ENCODE results near the gene RMRP.
"Not testable (repeated sequence)": the region's sequence is repeated elsewhere in the genome, so short reads cannot be mapped to it uniquely, and the experiment has no call there.

Gene RMRP

DNA sequence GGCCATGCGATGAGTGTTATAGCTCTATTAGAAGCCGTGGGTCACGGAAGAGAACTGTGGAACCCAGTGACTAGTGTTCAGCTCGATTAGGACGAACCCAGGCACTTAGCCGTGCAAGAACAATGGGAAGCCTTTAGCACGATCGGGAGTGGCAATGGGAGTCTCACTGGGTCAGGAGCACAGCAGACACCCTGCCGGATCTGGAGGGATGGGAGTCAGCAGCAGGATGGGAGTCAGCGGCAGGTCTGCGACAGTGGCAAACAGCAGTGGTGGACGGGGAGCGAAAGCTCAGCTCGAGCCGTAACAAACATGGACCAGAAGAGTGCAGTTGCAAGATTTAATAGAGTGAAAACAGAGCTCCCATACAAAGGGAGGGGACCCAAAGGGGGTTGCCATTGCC, 17.4 kb downstream of the RMRP start:
- DNase-seq: not testable (repeated sequence)

GRCh38 chr9:35639631-35640030, 18.2 kb downstream of the RMRP start:
- no peak for DNase-seq

- DNase-seq: not testable (repeated sequence)
Observed at GRCh38 chr9:35639225-35639624, 18.6 kb downstream of the RMRP start.

DNA sequence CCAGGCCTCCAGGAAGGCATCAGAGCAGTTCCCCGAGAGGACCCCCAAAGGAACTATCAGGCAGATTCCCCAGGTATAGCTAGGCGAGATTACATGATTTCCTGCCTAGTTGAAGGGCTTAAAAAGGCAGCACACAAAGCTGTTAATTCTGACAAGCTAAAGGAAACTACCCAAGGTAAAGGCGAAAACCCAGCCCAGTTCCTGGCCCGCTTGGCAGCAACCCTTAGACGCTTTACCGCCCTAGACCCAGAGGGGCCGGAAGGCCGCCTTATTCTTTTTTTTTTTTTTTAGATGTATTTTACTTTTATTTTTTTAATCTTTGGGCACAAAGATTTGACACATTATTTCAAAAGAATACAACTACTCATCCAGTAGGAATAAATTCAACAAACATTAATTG, 19.1 kb downstream of the RMRP start:
- DNase-seq: not testable (repeated sequence)

DNA sequence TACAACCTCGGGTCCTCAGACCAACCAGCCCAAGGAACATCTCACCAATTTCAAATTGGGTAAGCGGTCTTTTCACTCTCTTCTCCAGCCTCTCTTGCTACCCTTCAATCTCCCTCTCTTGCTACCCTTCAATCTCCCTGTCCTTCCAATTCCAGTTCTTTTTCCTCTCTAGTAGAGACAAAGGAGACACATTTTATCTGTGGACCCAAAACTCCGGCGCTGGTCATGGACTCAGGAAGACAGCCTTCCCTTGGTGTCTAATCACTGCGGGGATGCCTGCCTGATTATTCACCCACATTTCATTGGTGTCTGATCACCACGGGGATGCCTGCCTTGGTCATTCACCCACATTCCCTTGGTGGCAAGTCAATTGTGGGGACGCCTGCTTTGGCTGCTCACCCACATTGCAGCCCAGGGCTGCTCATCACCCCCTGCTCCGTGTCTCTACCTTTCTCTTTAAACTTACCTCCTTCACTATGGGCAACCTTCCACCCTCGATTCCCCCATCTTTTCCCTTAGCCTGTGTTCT, 20.3 kb downstream of the RMRP start:
- not testable (repeated sequence) for DNase-seq

DNA sequence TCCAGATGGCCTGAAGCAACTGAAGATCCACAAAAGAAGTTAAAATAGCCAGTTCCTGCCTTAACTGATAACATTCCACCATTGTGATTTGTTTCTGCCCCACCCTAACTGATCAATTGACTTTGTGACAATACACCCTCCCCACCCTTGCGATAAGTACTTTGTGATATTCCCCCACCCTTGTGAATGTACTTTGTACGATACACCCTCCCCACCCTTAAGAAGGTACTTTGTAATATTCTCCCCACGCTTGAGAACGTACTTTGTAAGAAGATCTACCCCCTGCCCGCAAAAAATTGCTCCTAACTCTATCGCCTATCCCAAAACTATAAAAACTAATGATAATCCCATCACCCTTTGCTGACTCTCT, 21.0 kb downstream of the RMRP start:
- not testable (repeated sequence) for DNase-seq

GRCh38 chr9:35636135-35636876, 21.5 kb downstream of the RMRP start:
- no peak for DNase-seq

GRCh38 chr9:35635730-35636129, 22.1 kb downstream of the RMRP start:
- no peak for DNase-seq

DNA sequence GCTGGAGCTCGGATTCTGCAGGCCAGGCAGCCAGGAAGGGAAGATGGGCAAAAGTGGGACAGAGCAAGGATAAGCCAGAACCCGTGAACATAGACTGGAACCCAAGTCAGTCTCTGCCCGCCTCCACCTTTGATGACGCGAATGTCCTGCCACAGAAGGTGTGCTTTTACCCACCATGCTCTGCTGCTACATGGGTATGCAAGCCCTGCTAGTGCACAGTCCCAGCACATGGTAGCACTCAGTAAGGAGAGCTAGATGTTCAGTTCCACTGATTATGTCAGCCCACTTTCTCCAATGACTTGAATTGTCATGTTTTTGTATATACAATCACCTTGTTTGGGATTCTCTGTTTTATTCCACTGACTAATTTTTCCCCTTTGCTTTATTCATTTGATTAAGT, 28.2 kb downstream of the RMRP start:
- no peak for DNase-seq

DNA sequence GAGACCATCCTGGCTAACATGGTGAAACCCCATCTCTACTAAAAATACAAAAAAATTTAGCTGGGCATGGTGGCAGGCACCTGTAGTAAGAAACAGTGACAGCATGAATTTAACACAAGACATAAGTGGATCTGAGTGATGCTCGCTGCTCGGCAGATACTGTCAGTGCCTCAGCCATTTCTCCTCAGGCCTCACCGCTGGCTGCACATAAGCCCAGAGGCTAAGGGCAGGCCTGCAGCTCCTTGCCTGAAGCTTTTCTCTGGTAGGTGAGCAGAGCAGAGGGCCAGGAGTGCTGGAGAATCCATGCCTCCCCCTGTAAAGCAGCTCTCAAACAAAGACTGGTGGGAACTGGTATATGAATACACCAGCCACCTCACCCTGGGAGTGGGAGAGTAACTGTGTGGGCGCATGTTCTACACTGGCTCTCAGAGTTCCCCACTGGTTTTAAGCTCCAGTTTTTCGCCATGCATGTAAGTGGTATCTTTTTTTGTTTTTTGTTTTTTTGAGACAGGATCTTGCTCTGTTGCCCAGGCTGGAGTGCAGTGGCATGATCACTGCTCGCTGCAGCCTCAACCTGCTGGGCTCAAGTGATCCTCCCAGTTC, 29.3 kb downstream of the RMRP start:
- DNase-seq: no peak

GRCh38 chr9:35627575-35627974, 30.2 kb downstream of the RMRP start:
- DNase-seq: no peak

- no peak for DNase-seq
Observed at GRCh38 chr9:35619800-35620158, 38.0 kb downstream of the RMRP start.

DNA sequence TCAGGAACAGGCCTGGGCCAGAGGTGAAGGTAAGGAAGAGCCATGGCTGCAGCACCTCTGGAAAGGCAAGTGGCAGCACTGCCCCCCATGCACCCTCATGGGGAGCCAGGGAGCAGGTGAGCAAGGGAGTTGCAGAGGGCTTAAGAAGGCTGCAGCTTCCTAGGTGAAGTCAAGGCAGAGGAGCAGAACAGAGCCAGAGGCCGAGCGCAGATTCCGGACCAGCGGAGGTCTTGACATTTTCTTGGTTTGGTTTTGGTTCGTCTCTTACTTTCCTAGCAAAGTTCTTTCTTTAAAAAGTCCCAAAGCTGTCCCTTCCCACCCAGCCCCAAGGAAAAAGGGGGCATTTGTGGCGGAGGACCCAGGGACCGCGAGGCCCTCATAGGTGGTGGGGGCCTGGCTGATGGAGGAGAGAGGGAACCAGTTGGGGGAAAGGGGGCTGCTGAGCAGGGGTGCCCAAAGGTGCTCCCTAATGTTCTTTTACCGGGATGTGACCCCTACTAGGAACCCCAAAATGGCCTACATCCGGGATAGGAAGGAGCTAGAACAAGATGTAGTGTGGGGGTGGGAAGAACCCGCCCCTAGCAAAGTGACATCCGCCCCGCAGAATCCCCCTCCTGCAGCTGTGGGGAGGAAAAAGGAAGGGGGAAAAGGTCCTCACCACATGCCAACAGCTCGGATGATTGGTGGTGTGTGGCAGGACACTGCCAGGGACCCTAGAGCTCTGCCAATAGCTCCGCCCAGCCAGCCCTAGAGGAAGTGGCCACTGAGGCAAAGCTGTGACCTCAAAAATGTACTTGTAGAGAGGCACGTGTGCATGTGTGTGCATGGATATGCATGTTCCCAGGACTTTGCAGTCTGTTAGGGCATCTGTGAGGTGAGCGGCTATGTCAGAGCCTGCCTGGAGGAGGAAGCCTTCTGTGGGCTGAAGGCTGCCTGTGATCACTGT, 38.7 kb downstream of the RMRP start:
- DNase-seq: no peak

DNA sequence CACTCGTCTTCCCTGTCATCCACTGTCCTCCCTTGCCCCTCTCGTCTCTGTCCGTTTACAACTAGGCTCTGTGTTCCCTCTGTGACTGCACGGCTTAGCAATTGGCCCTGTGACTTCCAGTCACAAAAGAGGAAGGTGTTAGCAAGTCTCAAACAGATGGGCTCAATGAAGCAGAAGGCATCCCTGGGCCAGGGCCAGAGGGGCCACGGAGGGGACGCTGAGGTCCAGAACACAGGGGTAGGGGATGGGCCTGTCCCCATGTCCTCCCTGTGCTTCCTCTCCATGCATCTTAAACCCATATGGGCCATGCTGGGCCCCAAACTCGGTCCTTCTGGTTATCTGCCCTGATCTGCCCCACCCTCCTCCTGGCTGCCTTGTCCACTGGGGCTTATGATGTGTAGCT, 39.5 kb downstream of the RMRP start, which contains the start of gene CD72:
Gene CD72, minus strand, starts transcription at position 89 of the 403 bp plus-strand sequence. CDS start 110 bp downstream, outside the sequence.
- no peak for DNase-seq

DNA sequence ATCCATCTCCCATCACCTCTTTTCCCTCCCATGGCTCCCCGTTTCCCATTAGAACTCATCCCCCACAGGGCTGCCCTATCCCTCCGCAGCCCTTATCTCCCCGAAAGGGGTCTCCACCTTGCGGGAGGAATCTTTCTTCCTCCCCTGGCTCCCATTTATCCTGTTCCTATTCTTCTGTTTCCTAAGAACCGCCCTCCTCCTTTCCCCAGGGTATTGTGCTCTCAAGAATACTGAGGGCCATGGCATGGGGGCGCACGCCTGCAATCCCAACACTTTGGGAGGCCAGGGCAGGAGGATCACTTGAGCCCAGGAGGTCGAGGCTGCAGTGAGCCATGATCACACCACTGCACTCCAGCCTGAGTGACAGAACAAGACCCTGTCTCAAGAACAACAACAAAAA, 40.3 kb downstream of the RMRP start:
- DNase-seq: no peak

GRCh38 chr9:35616681-35617459, 40.9 kb downstream of the RMRP start:
- peak in 1 of 2 experiments; percentile 33 for DNase-seq

DNA sequence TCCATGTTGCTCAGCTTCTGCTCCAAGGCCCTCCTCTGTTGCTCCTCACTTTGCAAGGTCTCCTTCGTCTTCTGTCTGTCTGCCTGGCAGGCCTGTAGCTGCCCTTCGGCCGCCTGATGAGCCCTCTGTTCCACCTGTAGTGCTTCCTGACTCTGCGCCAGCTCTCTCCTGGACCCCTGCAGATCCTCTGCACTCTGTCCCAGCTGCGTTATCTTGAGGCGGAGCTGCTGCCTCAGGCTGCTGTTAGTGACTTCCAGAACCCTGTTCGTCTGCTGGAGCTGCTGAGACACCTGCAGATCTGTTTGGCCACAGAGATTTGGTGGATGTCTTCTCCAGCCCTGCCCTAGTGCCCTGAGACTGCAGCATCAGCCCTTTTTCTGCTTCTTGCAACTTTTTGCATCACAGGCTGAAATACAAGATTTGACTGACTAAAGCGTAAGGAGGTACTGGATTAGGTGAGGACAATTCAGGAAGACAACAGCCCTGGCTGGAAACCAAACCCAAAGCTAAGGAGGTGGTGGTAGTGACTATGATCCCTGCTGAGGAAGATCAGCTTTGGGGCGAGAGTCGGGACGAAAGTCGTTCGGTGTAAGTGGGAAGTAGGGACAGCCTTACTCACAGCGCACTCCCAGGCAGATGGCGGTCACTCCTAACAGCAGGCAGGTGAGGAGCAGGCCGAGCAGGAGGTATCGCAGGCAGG, 41.7 kb downstream of the RMRP start:
- DNase-seq: no peak

- no peak for DNase-seq
Observed at GRCh38 chr9:35612843-35613242, 45.0 kb downstream of the RMRP start.

DNA sequence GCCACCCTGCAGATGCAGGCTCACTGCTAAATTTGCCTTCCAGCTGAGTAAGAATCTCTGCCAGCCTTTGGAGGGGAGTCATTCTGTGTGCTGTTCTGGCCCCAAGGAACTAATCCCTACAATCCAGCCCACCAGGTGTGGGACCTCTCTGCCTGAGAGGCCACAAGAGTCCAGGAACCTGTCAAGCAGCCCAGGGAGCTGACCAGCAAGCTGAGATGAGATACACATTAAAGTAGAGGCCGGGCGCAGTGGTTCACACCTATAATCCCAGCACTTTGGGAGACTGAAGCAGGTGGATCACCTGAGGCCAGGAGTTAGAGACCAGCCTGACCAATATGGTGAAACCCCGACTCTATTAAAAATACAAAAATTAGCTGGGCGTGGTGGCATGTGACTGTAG, 45.8 kb downstream of the RMRP start:
- DNase-seq: not testable (repeated sequence)

DNA sequence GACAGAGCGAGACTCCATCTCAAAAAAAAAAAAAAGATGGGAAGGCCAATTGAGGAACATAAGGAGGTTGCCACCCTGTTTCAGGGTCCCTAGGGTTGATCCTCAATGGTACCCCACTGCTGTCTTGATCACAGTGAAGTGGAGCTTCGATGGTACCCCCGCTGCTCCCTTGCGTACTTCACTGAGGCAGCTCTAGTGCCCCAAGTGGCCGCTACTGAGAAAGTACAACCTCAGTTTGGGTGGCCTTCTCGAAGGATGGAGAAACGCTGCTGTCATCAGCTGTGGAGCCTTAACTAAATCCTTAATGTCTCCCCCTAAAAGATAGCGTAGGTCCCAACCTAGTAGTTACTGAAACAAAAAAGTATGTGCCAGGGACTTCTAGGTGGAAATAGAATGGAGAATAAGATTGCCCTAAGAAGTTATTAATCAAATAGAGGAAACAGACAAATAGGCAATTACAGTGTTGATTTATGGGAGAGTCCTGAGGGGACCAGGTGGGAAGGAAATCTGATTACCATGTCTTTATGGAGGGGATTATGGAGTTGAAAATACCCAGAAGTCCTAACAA, 46.5 kb downstream of the RMRP start:
- peak; percentile 12 to 37 for DNase-seq

DNA sequence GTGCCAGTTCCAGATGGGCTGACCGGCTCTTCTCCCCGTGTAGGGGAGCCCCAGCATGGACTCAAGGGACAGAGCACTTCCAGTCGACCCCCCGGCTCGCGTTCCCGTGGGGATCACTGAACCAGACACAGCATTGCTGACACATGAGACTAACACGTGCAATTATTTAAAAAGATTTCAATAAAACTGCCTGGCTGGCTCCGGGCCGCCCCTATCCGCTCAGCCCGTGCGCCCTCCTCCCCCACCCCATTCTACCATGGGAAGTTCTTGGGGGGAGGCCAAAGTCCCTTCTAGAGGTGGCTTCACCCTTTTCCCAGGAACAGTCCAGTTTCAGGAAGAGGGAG, 48.0 kb downstream of the RMRP start:
- no peak for DNase-seq
